SK-N-SH (cell line): ENCODE data around the gene PNP.

Experiments
- CTCF ChIP-seq: fragments of 200-600 bp; sonication (generic); IDR thresholded peaks from 2 replicates; pipeline ENCODE4 v1.6.1; 2017; ENCODE audit warnings: antibody characterized with exemption, mild to moderate bottlenecking, moderate library complexity
- EP300 ChIP-seq, 2 experiments: IDR thresholded peaks; 2 replicates each; pipeline versions ENCODE4 v1.4.0 to v1.6.1; 2012; ENCODE audit warnings: borderline replicate concordance in 1 of 2, low read depth in 1 of 2, low read length in 1 of 2
- EZH2phosphoT487 ChIP-seq: fragments of 200-600 bp; sonication (generic); IDR thresholded peaks from 2 replicates; pipeline ENCODE4 v1.6.1; 2017; ENCODE audit warnings: low read depth, mixed run types, mild to moderate bottlenecking, antibody characterized with exemption, moderate library complexity, borderline replicate concordance
- GABPA ChIP-seq: IDR thresholded peaks from 2 replicates; pipeline ENCODE4 v1.4.0; 2012; ENCODE audit warnings: low read depth, mild to moderate bottlenecking
- JUND ChIP-seq: IDR thresholded peaks from 2 replicates; pipeline ENCODE4 v1.4.0; 2012
- MAX ChIP-seq: IDR thresholded peaks from 2 replicates; pipeline ENCODE4 v1.4.0; 2012; ENCODE audit warnings: low read depth
- POLR2AphosphoS5 ChIP-seq: IDR thresholded peaks from 2 replicates; pipeline ENCODE4 v1.6.1; 2012; ENCODE audit warnings: low read depth, low read length
- REST ChIP-seq: IDR thresholded peaks from 2 replicates; pipeline ENCODE4 v1.6.1; 2012; ENCODE audit warnings: mild to moderate bottlenecking, low read depth, low read length, moderate library complexity
- SMC3 ChIP-seq: IDR thresholded peaks from 2 replicates; pipeline ENCODE4 v1.6.1; 2012; ENCODE audit warnings: low read depth, low read length, improper control_type of control experiment
- TAF1 ChIP-seq: IDR thresholded peaks from 2 replicates; pipeline ENCODE4 v1.6.1; 2012; ENCODE audit warnings: low read depth, mild to moderate bottlenecking, low read length, moderate library complexity, borderline replicate concordance
- TEAD4 ChIP-seq: IDR thresholded peaks from 2 replicates; pipeline ENCODE4 v1.4.0; 2012; ENCODE audit warnings: mild to moderate bottlenecking, borderline replicate concordance; ENCODE audit not compliant: insufficient read depth
- USF2 ChIP-seq: fragments of 150-350 bp; IDR thresholded peaks from 2 replicates; pipeline ENCODE4 v1.6.1; 2017; ENCODE audit warnings: antibody characterized with exemption, low read length, low read depth, borderline replicate concordance
- ZBTB33 ChIP-seq: IDR thresholded peaks from 2 replicates; pipeline ENCODE4 v1.4.0; 2012; ENCODE audit warnings: low read depth, borderline replicate concordance

- TF ChIP-seq CTCF: no peak
- no peak for TF ChIP-seq REST
- TF ChIP-seq EZH2phosphoT487: no peak
- TF ChIP-seq USF2: no peak
- no peak for TF ChIP-seq POLR2AphosphoS5
- TF ChIP-seq TEAD4: no peak
- no peak for TF ChIP-seq TAF1
- TF ChIP-seq SMC3: no peak
- TF ChIP-seq MAX: no peak
- no peak for TF ChIP-seq GABPA
- TF ChIP-seq EP300 (IDR thresholded peaks at IDR 0.05; ENCODE audit: borderline replicate concordance in 1 of 2, low read depth in 1 of 2, low read length in 1 of 2): no peak
- TF ChIP-seq ZBTB33: no peak
- no peak for TF ChIP-seq JUND
Measured at GRCh38 chr14:20429801-20430669, 39.2 kb upstream of the PNP start.
